Immature natural killer cell (primary cell): ENCODE results near the gene AP4M1. TPM values are rescaled to one million over a fixed set of nuclear protein-coding genes. Genes with fewer than 3 reads are reported as not detected.

ENCODE experiments used
- DNase-seq, 3 donors: peaks; one replicate each; pipeline ENCODE4 v3.0.0; 2022; ENCODE audit warnings: mixed read lengths in 1 of 3
- H3K27ac Mint-ChIP-seq, 6 donors: one replicate each; pipeline ENCODE4 v1.8.0; 2020; ENCODE audit warnings: mixed read lengths in 6 of 6, mild to moderate bottlenecking in 5 of 6, inconsistent platforms in 4 of 6, moderate library complexity in 3 of 6
- H3K27me3 Mint-ChIP-seq, 3 donors: one replicate each; pipeline ENCODE4 v1.8.0; 2020 to 2021; ENCODE audit warnings: low read depth in 3 of 3, mild to moderate bottlenecking in 3 of 3, mixed read lengths in 3 of 3, moderate library complexity in 3 of 3, inconsistent platforms in 1 of 3
- H3K36me3 Mint-ChIP-seq, 3 donors: one replicate each; pipeline ENCODE4 v1.8.0; 2020; ENCODE audit warnings: mixed read lengths in 3 of 3, inconsistent platforms in 2 of 3, mild to moderate bottlenecking in 2 of 3
- H3K4me1 Mint-ChIP-seq, 2 donors: one replicate each; pipeline ENCODE4 v1.8.0; 2020; ENCODE audit warnings: inconsistent platforms in 2 of 2, mild to moderate bottlenecking in 2 of 2, mixed read lengths in 2 of 2, moderate library complexity in 1 of 2
- H3K4me3 Mint-ChIP-seq, 5 donors: one replicate each; pipeline ENCODE4 v1.8.0; 2020; ENCODE audit warnings: mild to moderate bottlenecking in 5 of 5, mixed read lengths in 5 of 5, inconsistent platforms in 3 of 5, moderate library complexity in 3 of 5
- H3K9me3 Mint-ChIP-seq, 6 donors: one replicate each; pipeline ENCODE4 v1.8.0; 2020; ENCODE audit warnings: mild to moderate bottlenecking in 6 of 6, mixed read lengths in 6 of 6, inconsistent platforms in 4 of 6, moderate library complexity in 3 of 6
- polyA plus RNA-seq, 3 donors: library from polyadenylated mRNA; unstranded; fragments of 300-500 nt; fragmentation: Illumina TruSeq; gene quantifications; one replicate each; pipeline ENCODE4 v1.2.3, GENCODE V29; 2021

Gene AP4M1
- polyA plus RNA-seq, 3 donors from 2014 or later, result 7.1 to 12.9 (median 8.8) TPM

GRCh38 chr7:100089458-100090196, 11.8 kb upstream of the AP4M1 start:
- Mint-ChIP-seq H3K4me3 (peak overlapping the region; percentile 87 to 94 (median 89)), H3K9me3 (no peaks in the 10 kb centered on the region), H3K27ac (peak overlapping the region; percentile 84 to 98 (median 90)), H3K36me3 (peaks cover 0 to 26% (median 10%) of the 10 kb centered on the region in 3 donors), H3K27me3 (peaks cover 12 to 24% (median 18%) of the 10 kb centered on the region in 3 donors), H3K4me1 (peaks cover 20 to 22% of the 10 kb centered on the region in 2 donors)
- DNase-seq, result no peak

- Mint-ChIP-seq H3K4me1 (peaks cover 20 to 22% of the 10 kb centered on the region in 2 donors), H3K36me3 (peaks cover 0 to 33% (median 10%) of the 10 kb centered on the region in 3 donors)
Observed at GRCh38 chr7:100090527-100091410, 10.7 kb upstream of the AP4M1 start.

GRCh38 chr7:100091411-100092181, 9.8 kb upstream of the AP4M1 start:
- H3K36me3 Mint-ChIP-seq, result peaks cover 0 to 36% (median 13%) of the 10 kb centered on the region in 3 donors

More at GRCh38 chr7:100090527-100091410, 10.7 kb upstream of the AP4M1 start:
- Mint-ChIP-seq H3K27me3 (peaks cover 12 to 24% (median 18%) of the 10 kb centered on the region in 3 donors), H3K4me3 (peak overlapping the region; percentile 38 to 64 (median 56)), H3K27ac (peak overlapping the region; percentile 29 to 68 (median 60)), H3K9me3 (no peaks in the 10 kb centered on the region)
- DNase-seq, result no peak

GRCh38 chr7:100093054-100093453, 8.4 kb upstream of the AP4M1 start:
- Mint-ChIP-seq H3K4me1 (peaks cover 21 to 31% of the 10 kb centered on the region in 2 donors), H3K27me3 (peaks cover 14 to 22% (median 15%) of the 10 kb centered on the region in 3 donors), H3K27ac (peak overlapping the region in 2 of 6 donors; percentile 43 to 53), H3K4me3 (no peak overlapping the region), H3K9me3 (no peaks in the 10 kb centered on the region), H3K36me3 (peaks cover 9 to 47% (median 23%) of the 10 kb centered on the region in 3 donors)
- no peak for DNase-seq

More at GRCh38 chr7:100091411-100092181, 9.8 kb upstream of the AP4M1 start:
- Mint-ChIP-seq H3K27me3 (peaks cover 12 to 24% (median 18%) of the 10 kb centered on the region in 3 donors), H3K4me1 (peaks cover 20 to 22% of the 10 kb centered on the region in 2 donors), H3K9me3 (no peaks in the 10 kb centered on the region), H3K27ac (peak overlapping the region in 5 of 6 donors; percentile 12 to 57 (median 49)), H3K4me3 (peak overlapping the region in 1 of 5 donors; percentile 33)
- no peak for DNase-seq

- Mint-ChIP-seq H3K36me3 (peaks cover 12 to 51% (median 27%) of the 10 kb centered on the region in 3 donors), H3K4me3 (no peak overlapping the region), H3K9me3 (no peaks in the 10 kb centered on the region), H3K27me3 (peaks cover 12 to 20% (median 14%) of the 10 kb centered on the region in 3 donors), H3K4me1 (peaks cover 22 to 33% of the 10 kb centered on the region in 2 donors), H3K27ac (peak overlapping the region in 1 of 6 donors; percentile 53)
- DNase-seq, result no peak
Observed at GRCh38 chr7:100093498-100093897, 7.9 kb upstream of the AP4M1 start.

- no peak overlapping the region for H3K27ac Mint-ChIP-seq
- H3K27me3 Mint-ChIP-seq, result peaks cover 10 to 15% (median 11%) of the 10 kb centered on the region in 3 donors
- peaks cover 27 to 35% of the 10 kb centered on the region in 2 donors for H3K4me1 Mint-ChIP-seq
- no peak for DNase-seq
- H3K36me3 Mint-ChIP-seq, result peaks cover 17 to 56% (median 32%) of the 10 kb centered on the region in 3 donors
- no peak overlapping the region for H3K4me3 Mint-ChIP-seq
- H3K9me3 Mint-ChIP-seq, result no peaks in the 10 kb centered on the region
Observed at GRCh38 chr7:100093925-100094486, 7.4 kb upstream of the AP4M1 start.

- Mint-ChIP-seq H3K9me3 (no peaks in the 10 kb centered on the region), H3K36me3 (peaks cover 18 to 60% (median 32%) of the 10 kb centered on the region in 3 donors), H3K27me3 (peaks cover 10 to 14% (median 13%) of the 10 kb centered on the region in 3 donors), H3K27ac (no peak overlapping the region), H3K4me3 (no peak overlapping the region), H3K4me1 (peaks cover 31 to 37% of the 10 kb centered on the region in 2 donors)
- DNase-seq, result no peak
Observed at GRCh38 chr7:100095289-100095688, 6.2 kb upstream of the AP4M1 start.

- peaks cover 30 to 35% of the 10 kb centered on the region in 2 donors for H3K4me1 Mint-ChIP-seq
- no peaks in the 10 kb centered on the region for H3K9me3 Mint-ChIP-seq
- peaks cover 14 to 17% (median 15%) of the 10 kb centered on the region in 3 donors for H3K27me3 Mint-ChIP-seq
- no peak for DNase-seq
- H3K36me3 Mint-ChIP-seq, result peaks cover 18 to 56% (median 32%) of the 10 kb centered on the region in 3 donors
- peak overlapping the region in 1 of 6 donors; percentile 69 for H3K27ac Mint-ChIP-seq
- no peak overlapping the region for H3K4me3 Mint-ChIP-seq
Observed at GRCh38 chr7:100095704-100096103, 5.7 kb upstream of the AP4M1 start.

GRCh38 chr7:100098913-100099312, 2.5 kb upstream of the AP4M1 start:
- Mint-ChIP-seq H3K4me3 (peak overlapping the region; percentile 35 to 93 (median 67)), H3K27ac (peak overlapping the region; percentile 89 to 98 (median 97)), H3K4me1 (peaks cover 38 to 42% of the 10 kb centered on the region in 2 donors), H3K36me3 (peaks cover 20 to 35% (median 22%) of the 10 kb centered on the region in 3 donors), H3K27me3 (peaks cover 23 to 34% (median 32%) of the 10 kb centered on the region in 3 donors), H3K9me3 (no peaks in the 10 kb centered on the region)
- no peak for DNase-seq

- Mint-ChIP-seq H3K4me1 (peaks cover 38 to 44% of the 10 kb centered on the region in 2 donors), H3K36me3 (peaks cover 21 to 35% (median 22%) of the 10 kb centered on the region in 3 donors), H3K27me3 (peaks cover 23 to 34% (median 32%) of the 10 kb centered on the region in 3 donors), H3K9me3 (no peaks in the 10 kb centered on the region), H3K4me3 (peak overlapping the region; percentile 82 to 96 (median 93)), H3K27ac (peak overlapping the region; percentile 89 to 98 (median 97))
- no peak for DNase-seq
Observed at GRCh38 chr7:100099452-100099851, 2.0 kb upstream of the AP4M1 start.

GRCh38 chr7:100100420-100101015, 925 bp upstream of the AP4M1 start:
- H3K36me3 Mint-ChIP-seq, result peaks cover 21 to 30% (median 22%) of the 10 kb centered on the region in 3 donors

More at GRCh38 chr7:100100420-100101015, 925 bp upstream of the AP4M1 start:
- peak overlapping the region; percentile 90 to 98 (median 97) for H3K27ac Mint-ChIP-seq
- peak overlapping the region; percentile 82 to 96 (median 93) for H3K4me3 Mint-ChIP-seq
- no peaks in the 10 kb centered on the region for H3K9me3 Mint-ChIP-seq
- peaks cover 23 to 34% (median 32%) of the 10 kb centered on the region in 3 donors for H3K27me3 Mint-ChIP-seq
- DNase-seq, result peak; percentile 92 to 94 (median 93)
- peaks cover 38 to 44% of the 10 kb centered on the region in 2 donors for H3K4me1 Mint-ChIP-seq
